ENCODE measurements around the gene C9orf57.

DNA sequence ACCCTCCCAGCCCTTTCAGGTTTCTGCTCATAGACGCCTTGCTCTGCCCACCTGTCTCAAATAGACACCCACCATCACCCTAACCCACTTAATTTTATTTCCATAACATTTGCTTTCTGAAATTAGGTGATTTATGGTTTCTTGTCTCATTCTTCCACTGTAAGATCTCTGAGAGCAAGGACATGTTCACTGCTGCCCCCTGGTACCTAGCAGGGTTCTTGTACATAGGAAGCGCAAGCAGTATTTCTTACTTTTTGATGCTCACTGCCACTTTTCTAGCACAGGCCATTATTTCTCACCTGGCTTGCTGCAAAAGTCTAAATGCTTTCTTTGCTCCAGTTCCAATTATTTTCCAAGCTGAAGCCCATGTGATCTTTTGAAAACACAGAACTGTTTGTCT, 16.8 kb downstream of the C9orf57 start:
- TF ChIP-seq, protein P1, sequence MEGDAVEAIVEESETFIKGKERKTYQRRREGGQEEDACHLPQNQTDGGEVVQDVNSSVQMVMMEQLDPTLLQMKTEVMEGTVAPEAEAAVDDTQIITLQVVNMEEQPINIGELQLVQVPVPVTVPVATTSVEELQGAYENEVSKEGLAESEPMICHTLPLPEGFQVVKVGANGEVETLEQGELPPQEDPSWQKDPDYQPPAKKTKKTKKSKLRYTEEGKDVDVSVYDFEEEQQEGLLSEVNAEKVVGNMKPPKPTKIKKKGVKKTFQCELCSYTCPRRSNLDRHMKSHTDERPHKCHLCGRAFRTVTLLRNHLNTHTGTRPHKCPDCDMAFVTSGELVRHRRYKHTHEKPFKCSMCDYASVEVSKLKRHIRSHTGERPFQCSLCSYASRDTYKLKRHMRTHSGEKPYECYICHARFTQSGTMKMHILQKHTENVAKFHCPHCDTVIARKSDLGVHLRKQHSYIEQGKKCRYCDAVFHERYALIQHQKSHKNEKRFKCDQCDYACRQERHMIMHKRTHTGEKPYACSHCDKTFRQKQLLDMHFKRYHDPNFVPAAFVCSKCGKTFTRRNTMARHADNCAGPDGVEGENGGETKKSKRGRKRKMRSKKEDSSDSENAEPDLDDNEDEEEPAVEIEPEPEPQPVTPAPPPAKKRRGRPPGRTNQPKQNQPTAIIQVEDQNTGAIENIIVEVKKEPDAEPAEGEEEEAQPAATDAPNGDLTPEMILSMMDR (IDR thresholded peaks at IDR 0.05 in 4 of 5, conservative IDR thresholded peaks at IDR 0.05 in 1 of 5): no peak
- no peak for TF ChIP-seq POLR2A (IDR thresholded peaks at IDR 0.05)

All from gastrocnemius medialis (tissue), 4 donors.